ENCODE results near the gene ATP1A1. TPM values are rescaled to one million over a fixed set of nuclear protein-coding genes. Genes with fewer than 3 reads are reported as not detected.

ATP1A1 gene
- total RNA-seq, 4 donors from 2014 or later, result 90.9 to 208 (median 174) TPM

GRCh38 chr1:116391185-116391584 is 18.1 kb downstream of the ATP1A1 start:
- peaks cover 24 to 100% of the 10 kb centered on the region in 2 donors for H3K36me3 ChIP-seq
- no peak for TF ChIP-seq CTCF (IDR thresholded peaks at IDR 0.05)
- no peak for TF ChIP-seq POLR2AphosphoS5 (IDR thresholded peaks at IDR 0.05)
- no peak for TF ChIP-seq POLR2A (IDR thresholded peaks at IDR 0.05)
- TF ChIP-seq EP300 (IDR thresholded peaks at IDR 0.05), result no peak
- no peak overlapping the region for H3K4me3 ChIP-seq

GRCh38 chr1:116392717-116393404 is 19.8 kb downstream of the ATP1A1 start:
- WGBS, 2 donors (ENCODE audit: low coverage in 1 of 2), result 91% methylated on average over 5 to 10 of the region's 10 CpGs
- Histone ChIP-seq H3K27me3 (no peaks in the 10 kb centered on the region), H3K4me3 (no peak overlapping the region), H3K9me3 (no peaks in the 10 kb centered on the region), H3K36me3 (peaks cover 27 to 100% of the 10 kb centered on the region in 2 donors), H3K4me1 (no peaks in the 10 kb centered on the region), H3K27ac (no peak overlapping the region)
- TF ChIP-seq EP300 (IDR thresholded peaks at IDR 0.05), result no peak
- TF ChIP-seq CTCF (IDR thresholded peaks at IDR 0.05), result no peak
- TF ChIP-seq POLR2A (IDR thresholded peaks at IDR 0.05), result no peak
- no peak for TF ChIP-seq POLR2AphosphoS5 (IDR thresholded peaks at IDR 0.05)
- ATAC-seq, result no peak

More at GRCh38 chr1:116391185-116391584, 18.1 kb downstream of the ATP1A1 start:
- ATAC-seq, result no peak
- no peaks in the 10 kb centered on the region for H3K9me3 ChIP-seq
- no peaks in the 10 kb centered on the region for H3K27me3 ChIP-seq
- H3K4me1 ChIP-seq, result peaks cover 0 to 5% (median 0%) of the 10 kb centered on the region in 3 donors
- 63 to 100% methylated on average over 1 of the region's 1 CpG for WGBS, 2 donors (ENCODE audit: low coverage in 1 of 2)
- H3K27ac ChIP-seq, result no peak overlapping the region

- peaks cover 24 to 100% of the 10 kb centered on the region in 2 donors for H3K36me3 ChIP-seq
- H3K4me1 ChIP-seq, result no peaks in the 10 kb centered on the region
- 79 to 83% methylated on average over 2 of the region's 2 CpGs for WGBS, 2 donors (ENCODE audit: low coverage in 1 of 2)
Measured at GRCh38 chr1:116393792-116394191, 20.7 kb downstream of the ATP1A1 start.

GRCh38 chr1:116394270-116394669 is 21.2 kb downstream of the ATP1A1 start:
- Histone ChIP-seq H3K36me3 (peaks cover 19 to 100% of the 10 kb centered on the region in 2 donors), H3K4me3 (no peak overlapping the region), H3K27ac (no peak overlapping the region), H3K9me3 (no peaks in the 10 kb centered on the region), H3K27me3 (no peaks in the 10 kb centered on the region), H3K4me1 (no peaks in the 10 kb centered on the region)
- TF ChIP-seq EP300 (IDR thresholded peaks at IDR 0.05) (no peak), CTCF (IDR thresholded peaks at IDR 0.05) (no peak), POLR2A (IDR thresholded peaks at IDR 0.05) (no peak), POLR2AphosphoS5 (IDR thresholded peaks at IDR 0.05) (no peak)
- ATAC-seq, result no peak
- 80 to 87% methylated on average over 1 to 4 of the region's 4 CpGs for WGBS, 2 donors (ENCODE audit: low coverage in 1 of 2)

More at GRCh38 chr1:116393792-116394191, 20.7 kb downstream of the ATP1A1 start:
- Histone ChIP-seq H3K4me3 (no peak overlapping the region), H3K27ac (no peak overlapping the region), H3K27me3 (no peaks in the 10 kb centered on the region), H3K9me3 (no peaks in the 10 kb centered on the region)
- ATAC-seq, result no peak
- TF ChIP-seq CTCF (IDR thresholded peaks at IDR 0.05), result no peak
- no peak for TF ChIP-seq POLR2A (IDR thresholded peaks at IDR 0.05)

GRCh38 chr1:116396769-116397168 is 23.7 kb downstream of the ATP1A1 start:
- TF ChIP-seq POLR2A (IDR thresholded peaks at IDR 0.05) (no peak), EP300 (IDR thresholded peaks at IDR 0.05) (no peak)
- H3K36me3 ChIP-seq, result peaks cover 8 to 100% of the 10 kb centered on the region in 2 donors

More at GRCh38 chr1:116396769-116397168, 23.7 kb downstream of the ATP1A1 start:
- no peak for ATAC-seq
- Histone ChIP-seq H3K4me1 (no peaks in the 10 kb centered on the region), H3K27ac (no peak overlapping the region), H3K4me3 (no peak overlapping the region), H3K27me3 (no peaks in the 10 kb centered on the region), H3K9me3 (no peaks in the 10 kb centered on the region)
- WGBS, 2 donors (ENCODE audit: low coverage in 1 of 2), result 92 to 100% methylated on average over 1 of the region's 1 CpG

All from gastroesophageal sphincter (tissue), 4 donors.